HG02885 (cell line): ENCODE data around the gene FBXW10.
"Not testable (repeated sequence)": the region's sequence is repeated elsewhere in the genome, so short reads cannot be mapped to it uniquely, and the experiment has no call there.

ENCODE experiments used
- ATAC-seq: cut with Tn5 transposase; IDR thresholded peaks from one replicate; pipeline ENCODE4 v1.9.1; 2021; ENCODE audit warnings: mild to moderate bottlenecking; ENCODE audit not compliant: unreplicated experiment, poor library complexity

FBXW10 gene

DNA sequence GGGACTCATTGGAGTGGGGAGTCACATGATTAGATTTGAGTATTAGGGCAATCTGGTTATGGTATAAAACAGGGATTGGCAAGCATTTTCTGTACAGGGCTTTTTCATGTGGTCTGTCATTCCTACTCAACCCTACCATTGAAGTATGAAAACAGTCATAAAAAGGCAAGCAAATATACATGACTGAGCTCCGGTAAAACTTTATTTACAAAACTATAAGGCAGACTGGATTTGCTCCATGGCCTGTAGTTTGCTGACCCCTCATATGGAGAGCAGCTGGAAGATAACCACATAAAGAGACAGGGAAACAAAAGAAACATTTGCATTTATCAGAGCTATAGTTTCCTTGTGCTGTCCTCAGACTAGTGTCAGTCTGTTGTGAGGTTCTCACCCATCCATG lies 83.8 kb downstream of the FBXW10 start:
- not testable (repeated sequence) for ATAC-seq
